Endometrium (tissue), 2 donors: Measurements from ENCODE around the gene TMEM240.
"Not testable (repeated sequence)": the region's sequence is repeated elsewhere in the genome, so short reads cannot be mapped to it uniquely, and the experiment has no call there.

Experiments used
- FAIRE-seq: peaks from 2 replicates; lab custom pipeline; 2012; peaks lifted over from hg19 to GRCh38; lab: Jason Lieb, UNC
- donor health status: control.
- donor health status: control.

TMEM240 gene

GRCh38 chr1:1557688-1558087 is 17.3 kb upstream of the TMEM240 start:
- FAIRE-seq: not testable (repeated sequence)

DNA sequence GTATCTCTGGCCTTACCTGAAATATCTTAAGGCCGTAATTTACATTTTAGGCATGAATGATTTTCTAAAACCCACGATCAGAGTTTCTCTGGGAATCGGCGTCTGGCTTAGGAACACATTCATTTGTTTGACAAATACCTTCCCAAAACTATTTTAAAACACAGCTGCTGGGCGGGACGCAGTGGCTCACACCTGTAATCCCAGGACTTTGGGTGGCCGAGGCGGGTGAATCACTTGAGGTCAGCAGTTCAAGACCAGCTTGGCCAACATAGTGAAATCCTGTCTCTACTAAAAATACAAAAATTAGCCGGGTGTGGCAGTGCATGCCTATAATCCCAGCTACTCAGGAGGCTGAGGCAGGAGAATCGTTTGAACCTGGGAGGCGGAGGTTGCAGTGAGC is 16.5 kb upstream of the TMEM240 start:
- not testable (repeated sequence) for FAIRE-seq

DNA sequence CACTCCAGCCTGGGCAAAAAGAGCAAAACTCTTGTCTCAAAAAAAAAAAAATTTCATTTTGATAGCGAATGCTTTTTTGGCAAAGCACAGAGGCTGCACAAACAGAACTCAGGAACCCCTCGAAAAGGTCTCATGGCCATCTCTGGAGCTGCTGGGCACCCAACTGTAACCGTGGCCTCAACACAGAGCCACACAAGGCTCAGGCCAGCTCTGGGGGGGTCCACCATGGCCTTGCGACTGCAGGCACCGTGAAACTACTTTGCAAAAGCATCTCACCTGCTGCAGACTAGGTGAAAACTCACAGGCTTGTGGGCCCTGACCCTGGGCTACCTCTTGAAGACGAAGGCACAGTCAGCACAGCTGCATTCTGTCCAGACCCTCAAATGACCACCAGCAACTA is 16.1 kb upstream of the TMEM240 start:
- FAIRE-seq: no peak

- no peak for FAIRE-seq
Observed at GRCh38 chr1:1554926-1555915, 14.8 kb upstream of the TMEM240 start.

GRCh38 chr1:1554550-1554925 is 14.1 kb upstream of the TMEM240 start:
- FAIRE-seq: no peak

DNA sequence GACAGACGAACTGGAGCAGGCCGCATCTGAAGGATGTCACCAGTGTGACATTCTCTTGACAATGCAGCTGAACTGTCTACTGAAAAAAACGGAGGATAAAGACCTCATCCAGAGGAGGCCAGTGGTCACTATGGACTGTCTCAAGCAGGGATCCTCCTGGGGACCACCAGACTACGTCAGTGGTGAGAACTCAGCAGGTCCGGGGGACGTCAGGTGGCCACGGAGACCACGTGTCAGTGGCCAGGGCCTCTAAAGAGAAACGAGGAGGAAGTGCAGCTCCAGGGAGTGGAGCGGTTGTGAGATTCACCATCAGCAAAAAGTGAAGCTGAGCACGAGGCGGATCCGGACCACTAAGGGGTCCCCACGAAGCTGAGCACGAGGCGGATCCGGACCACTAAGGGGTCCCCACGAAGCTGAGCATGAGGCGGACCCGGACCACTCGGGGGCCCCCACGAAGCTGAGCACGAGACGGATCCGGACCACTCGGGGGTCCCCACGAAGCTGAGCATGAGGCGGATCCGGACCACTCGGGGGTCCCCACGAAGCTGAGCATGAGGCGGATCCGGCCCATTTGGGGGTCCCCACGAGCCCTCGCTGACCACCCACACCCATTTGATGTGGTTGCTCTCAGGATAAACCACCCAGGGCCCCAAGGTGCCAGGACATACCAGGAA is 13.5 kb upstream of the TMEM240 start:
- FAIRE-seq: no peak

DNA sequence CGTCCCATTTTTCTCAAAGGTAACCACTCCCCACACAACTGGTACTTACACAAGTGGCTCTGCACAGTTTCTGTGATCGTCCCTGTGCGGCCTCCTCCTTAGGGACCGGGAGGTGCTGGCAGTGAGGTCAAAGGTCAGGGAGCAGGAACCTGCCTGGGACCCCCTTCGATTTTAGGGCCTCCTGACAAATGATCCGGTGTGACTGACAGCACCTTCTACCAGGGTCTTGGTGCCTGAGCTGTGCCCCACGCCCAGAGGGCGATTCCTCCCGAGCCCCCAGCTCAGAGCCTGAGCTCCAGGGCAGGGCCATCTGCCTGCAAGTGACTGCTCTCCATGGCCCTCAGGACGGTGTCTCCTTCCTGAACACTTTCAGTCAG is 11.8 kb upstream of the TMEM240 start:
- FAIRE-seq: no peak

DNA sequence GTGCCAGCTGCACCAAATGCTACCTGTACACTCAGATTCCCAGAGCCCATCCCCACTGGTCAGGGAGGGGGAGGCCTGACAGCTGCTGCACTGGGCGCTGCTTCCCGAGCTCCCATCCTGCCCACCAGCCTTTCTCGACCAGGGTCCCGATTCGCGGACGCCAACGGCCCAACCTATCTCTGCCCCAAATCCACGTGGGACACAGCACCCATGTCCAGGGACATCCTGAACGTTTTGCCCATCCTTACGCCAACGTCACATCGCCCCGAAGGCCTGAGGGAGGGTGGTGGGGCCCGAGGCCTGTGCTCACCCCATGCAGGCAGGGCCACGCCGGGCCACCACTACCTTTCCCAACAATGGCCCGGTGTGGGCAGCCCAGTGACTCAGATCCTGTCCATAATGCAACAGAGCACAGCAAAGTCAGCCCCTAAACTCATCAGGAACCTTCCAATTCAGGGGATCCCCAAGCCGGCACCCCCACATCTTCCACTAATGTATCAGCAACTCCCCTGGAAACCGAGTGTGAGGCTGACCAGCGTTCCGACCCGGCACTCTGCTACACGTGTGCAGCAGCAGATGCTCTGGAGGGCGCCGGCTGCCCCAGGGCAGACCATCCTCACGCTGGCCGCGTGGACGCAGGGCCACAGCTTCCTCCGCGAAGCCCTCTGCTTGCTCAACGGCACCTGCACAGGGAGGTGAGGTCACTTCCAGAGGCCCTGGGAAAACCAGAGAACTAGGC is 11.3 kb upstream of the TMEM240 start:
- FAIRE-seq: no peak

DNA sequence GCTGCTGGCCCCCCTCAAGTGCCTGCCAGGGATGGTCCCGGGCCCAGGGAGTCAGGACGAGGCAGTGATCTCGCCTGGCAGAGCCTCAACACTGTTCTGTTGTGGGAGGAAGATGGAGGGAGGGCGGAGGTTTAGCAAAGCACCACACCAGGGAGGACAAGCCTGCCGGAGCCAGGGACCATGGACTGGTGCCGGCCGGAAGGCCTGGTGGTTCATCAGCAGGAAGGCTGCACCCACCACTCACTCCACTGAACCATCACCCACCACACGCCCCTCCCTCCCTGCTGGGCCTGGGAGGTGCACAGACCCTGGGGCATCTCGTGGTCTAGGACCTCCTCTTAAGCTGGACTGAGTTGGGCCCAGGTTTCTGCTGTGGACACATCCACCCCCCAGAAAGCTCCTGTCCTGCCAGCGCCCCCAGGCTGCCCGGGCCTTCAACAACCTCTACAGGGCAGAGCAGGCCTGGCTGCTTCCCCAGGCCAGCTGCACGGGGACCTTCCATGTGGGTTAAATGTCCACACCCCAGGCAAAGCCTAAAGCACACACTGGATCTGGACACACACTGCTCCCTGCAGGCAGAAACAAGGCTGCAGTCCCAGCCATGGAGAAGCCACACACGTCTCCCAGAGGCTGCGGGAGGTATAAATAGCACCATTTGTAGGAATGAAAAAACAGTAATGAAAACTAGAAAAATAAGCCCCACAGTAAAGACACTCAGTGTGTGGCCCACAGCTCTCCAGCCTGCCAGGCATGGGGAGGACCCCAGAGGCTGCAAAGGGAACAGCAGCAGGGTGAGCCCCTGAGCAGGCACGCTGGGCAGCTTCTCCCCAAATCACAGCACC is 10.4 kb upstream of the TMEM240 start:
- FAIRE-seq: no peak

DNA sequence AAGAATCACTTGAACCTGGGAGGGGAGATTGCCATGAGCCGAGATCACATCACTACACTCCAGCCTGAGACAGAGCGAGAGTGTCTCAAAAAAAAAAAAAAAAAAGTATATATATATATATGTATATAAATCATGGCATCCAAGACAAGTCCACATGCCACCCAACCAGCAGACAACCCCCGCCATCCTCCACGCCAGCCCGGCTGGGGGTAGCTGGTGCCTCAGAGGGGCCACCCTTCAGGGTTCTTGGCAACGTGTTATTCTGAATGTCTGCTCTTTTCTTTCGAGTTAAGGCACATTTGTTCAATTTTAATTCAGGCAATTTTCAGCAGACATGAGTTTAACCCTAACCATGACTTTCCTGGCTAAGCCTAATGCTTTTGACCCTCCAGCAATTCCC is 9.7 kb upstream of the TMEM240 start:
- FAIRE-seq: no peak

DNA sequence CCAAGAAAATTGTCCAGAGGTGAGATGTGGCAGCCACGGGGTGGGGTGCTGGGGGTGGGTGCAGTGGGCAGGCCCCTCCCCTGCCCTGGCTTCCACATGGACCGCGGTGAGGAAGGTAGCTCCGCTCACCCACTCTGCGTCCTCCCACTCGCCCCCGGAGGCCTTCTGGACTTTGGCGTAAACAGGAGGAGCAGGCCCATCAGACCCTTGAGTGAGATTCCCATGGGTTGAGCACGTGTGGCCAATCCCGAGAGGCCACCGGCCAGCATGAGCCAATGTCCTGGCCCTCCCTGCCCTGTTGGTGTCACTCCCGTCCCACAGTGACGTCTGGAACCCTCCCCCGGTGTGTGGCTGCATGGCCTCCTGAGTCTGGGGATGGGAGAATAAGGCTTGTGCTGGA is 8.2 kb upstream of the TMEM240 start:
- no peak for FAIRE-seq

GRCh38 chr1:1547476-1547875 is 7.1 kb upstream of the TMEM240 start:
- no peak for FAIRE-seq

DNA sequence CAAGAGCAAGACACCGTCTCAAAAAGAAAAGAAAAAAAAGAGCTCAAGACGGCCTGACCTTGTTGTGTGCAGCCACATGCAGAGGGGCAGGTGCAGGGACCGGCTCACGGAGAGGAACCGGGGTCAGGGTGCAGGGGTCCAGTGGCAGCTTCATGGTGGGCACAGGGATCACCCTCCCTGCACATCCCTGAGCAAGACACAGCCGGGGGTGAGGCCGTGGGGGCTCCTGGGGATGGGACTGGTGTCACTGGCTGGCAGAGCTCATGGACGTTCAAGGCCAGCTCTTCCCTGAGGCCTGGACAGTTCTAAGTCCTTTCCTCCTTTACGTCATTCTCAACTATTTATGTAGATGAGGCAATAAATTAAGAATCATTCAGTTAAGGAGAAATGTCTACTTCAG is 6.6 kb upstream of the TMEM240 start:
- FAIRE-seq: no peak

DNA sequence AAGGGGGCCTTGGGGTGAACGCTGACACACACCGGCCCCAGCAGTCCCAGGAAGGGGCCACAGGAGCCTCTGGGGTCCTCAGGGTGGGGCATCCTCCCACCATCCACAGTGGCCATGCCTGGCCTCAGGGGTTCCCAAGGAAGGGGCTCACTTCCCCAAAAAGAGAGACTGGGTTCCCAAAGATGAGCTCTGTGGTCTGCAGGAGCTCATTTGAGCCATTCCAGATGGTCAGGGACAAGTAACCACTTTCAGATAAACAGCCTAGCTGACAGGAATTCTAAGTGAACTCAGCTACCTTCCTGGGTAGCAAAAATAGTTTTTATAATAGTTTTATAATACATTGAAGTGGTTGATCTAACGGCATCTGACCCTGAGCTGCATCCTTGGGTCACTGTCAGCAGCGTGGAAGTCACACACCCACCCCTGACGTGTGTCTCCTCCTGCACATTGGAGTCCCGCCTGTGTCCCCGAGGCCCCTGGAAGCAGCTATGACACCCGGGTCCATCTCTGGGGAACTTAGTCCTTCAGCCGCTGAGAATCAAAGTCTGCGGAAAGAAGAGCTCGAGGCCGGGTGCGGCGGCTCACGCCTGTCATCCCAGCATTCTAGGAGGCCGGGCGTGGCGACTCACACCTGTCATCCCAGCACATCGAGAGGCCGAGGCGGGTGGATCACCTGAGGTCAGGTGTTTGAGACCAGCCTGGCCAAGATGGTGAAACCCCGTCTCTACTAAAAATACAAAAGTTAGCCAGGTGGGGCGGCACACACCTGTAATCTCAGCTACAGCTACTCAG is 5.7 kb upstream of the TMEM240 start:
- no peak for FAIRE-seq

GRCh38 chr1:1544544-1544943 is 4.1 kb upstream of the TMEM240 start:
- no peak for FAIRE-seq

DNA sequence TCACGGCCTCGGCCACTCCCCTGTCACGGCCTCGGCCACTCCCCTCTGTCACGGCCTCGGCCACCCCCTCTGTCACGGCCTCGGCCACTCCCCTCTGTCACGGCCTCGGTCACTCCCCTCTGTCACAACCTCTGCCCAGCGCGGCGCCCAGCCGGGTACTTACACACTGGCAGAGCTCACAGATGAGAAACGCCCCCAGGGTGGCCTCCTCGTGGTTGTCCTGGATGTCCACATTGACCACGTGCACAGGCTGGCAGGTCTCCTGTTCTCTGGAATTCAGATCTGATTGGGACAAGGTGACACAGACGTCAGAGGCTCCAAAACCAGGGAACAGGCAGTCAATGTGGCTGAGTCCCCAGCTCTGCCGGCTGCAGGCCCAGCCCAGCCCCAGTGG is 3.3 kb upstream of the TMEM240 start:
- FAIRE-seq: no peak

GRCh38 chr1:1542766-1543705 is 2.6 kb upstream of the TMEM240 start:
- no peak for FAIRE-seq

DNA sequence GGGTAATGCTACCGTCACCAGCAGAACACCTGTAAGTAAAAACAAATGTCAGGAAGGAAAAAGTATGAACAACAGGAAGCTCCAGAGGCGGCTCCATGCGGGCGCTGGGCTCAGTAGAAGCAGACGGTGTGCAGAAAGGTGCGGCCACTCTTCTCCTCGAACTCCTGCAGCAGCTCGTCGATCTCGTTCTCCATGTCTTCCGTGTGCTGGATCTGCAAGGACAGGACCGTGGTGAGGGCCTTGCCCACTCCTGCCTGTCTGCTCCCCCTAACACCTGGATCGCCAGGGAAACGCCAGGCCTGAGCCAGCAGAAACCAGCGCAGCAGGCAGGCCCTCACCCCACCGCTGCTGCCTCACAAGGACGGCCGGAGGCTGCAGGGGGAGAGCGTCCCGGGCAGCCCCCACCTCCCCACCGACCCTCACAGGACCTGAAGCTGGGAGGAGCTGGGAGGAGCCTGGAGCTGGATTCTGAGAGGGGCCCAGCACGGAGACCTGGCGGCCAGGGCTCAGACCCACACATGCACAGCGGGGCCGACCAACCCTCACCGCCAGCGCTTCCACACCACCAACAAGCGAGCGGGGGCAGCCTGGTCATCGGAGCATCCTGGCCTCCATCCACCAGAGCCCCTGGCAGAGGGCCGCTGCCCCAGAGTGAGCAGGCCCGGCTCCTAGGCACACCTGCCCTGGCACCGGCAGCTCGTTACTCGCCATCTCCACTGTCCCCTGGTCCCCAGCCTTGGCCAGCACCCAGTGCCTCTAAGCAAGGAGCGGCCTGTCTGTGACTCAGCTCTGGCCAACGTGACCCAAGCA is 1.7 kb upstream of the TMEM240 start:
- no peak for FAIRE-seq
